GM23248 (cell line): Measurements from ENCODE around the gene CDC42SE1. TPM values are rescaled to one million over a fixed set of nuclear protein-coding genes. Genes with fewer than 3 reads are reported as not detected.
A peak's percentile ranks its signal among the peaks of the same experiment; 100 is the strongest.

Experiments used
- DNase-seq: peaks from one replicate; pipeline ENCODE4 v3.0.0-alpha.2; 2015
- H2AFZ ChIP-seq: fragments of 200-600 bp; sonication (generic); 2 replicates; pipeline ENCODE4 v1.6.1; 2016; ENCODE audit warnings: antibody characterized with exemption
- H3F3A ChIP-seq: fragments of 200-600 bp; sonication (generic); 2 replicates; pipeline ENCODE4 v1.6.1; 2016; ENCODE audit warnings: mild to moderate bottlenecking, antibody characterized with exemption, mixed run types; ENCODE audit not compliant: insufficient read depth
- H3K27ac ChIP-seq: fragments of 200-600 bp; sonication (generic); 2 replicates; pipeline ENCODE4 v1.5.1; 2016; ENCODE audit warnings: mild to moderate bottlenecking
- H3K27me3 ChIP-seq: fragments of 200-600 bp; sonication (generic); replicated peaks from 2 replicates; pipeline ENCODE4 v1.6.1; 2016; ENCODE audit warnings: mild to moderate bottlenecking; ENCODE audit not compliant: insufficient read depth
- H3K36me3 ChIP-seq: fragments of 200-600 bp; sonication (generic); 2 replicates; pipeline ENCODE4 v1.6.1; 2016; ENCODE audit warnings: low read depth, mild to moderate bottlenecking
- H3K4me1 ChIP-seq: fragments of 200-600 bp; sonication (generic); 2 replicates; pipeline ENCODE4 v1.6.1; 2016; ENCODE audit warnings: mild to moderate bottlenecking; ENCODE audit not compliant: insufficient read depth
- H3K4me2 ChIP-seq: fragments of 200-600 bp; sonication (generic); one replicate; pipeline ENCODE4 v1.6.1; 2016; ENCODE audit warnings: mild to moderate bottlenecking; ENCODE audit not compliant: unreplicated experiment
- H3K4me3 ChIP-seq: fragments of 200-600 bp; sonication (generic); 2 replicates; pipeline ENCODE4 v1.5.1; 2016; ENCODE audit warnings: mild to moderate bottlenecking
- H3K79me2 ChIP-seq: fragments of 200-600 bp; sonication (generic); 2 replicates; pipeline ENCODE4 v1.6.1; 2016; ENCODE audit warnings: mild to moderate bottlenecking; ENCODE audit not compliant: insufficient read depth
- H3K9ac ChIP-seq: fragments of 200-600 bp; sonication (generic); 2 replicates; pipeline ENCODE4 v1.6.1; 2016; ENCODE audit warnings: mild to moderate bottlenecking
- H3K9me2 ChIP-seq: fragments of 200-600 bp; sonication (generic); 2 replicates; pipeline ENCODE4 v1.6.1; 2016; ENCODE audit warnings: mixed run types, mild to moderate bottlenecking, moderate library complexity; ENCODE audit not compliant: insufficient read depth
- H3K9me3 ChIP-seq: fragments of 200-600 bp; sonication (generic); one replicate; pipeline ENCODE4 v1.6.1; 2017; ENCODE audit warnings: low read depth
- H4K20me1 ChIP-seq: fragments of 200-600 bp; sonication (generic); 2 replicates; pipeline ENCODE4 v1.6.0; 2016; ENCODE audit not compliant: insufficient read depth
- EZH2 ChIP-seq: fragments of 200-600 bp; sonication (generic); IDR thresholded peaks from 2 replicates; pipeline ENCODE4 v1.6.1; 2018; ENCODE audit warnings: antibody characterized with exemption, mild to moderate bottlenecking; ENCODE audit not compliant: insufficient read depth, poor library complexity, severe bottlenecking
- EZH2phosphoT487 ChIP-seq: fragments of 200-600 bp; sonication (generic); IDR thresholded peaks from 2 replicates; pipeline ENCODE4 v1.6.1; 2018; ENCODE audit warnings: antibody characterized with exemption, moderate library complexity, mild to moderate bottlenecking, low read depth; ENCODE audit not compliant: insufficient read depth
- WGBS, 2 experiments: methylation state at CpG; one replicate each; pipeline ENCODE4 v1.1.6; 2015 to 2017; ENCODE audit warnings: low lambda C conversion rate in 2 of 2, low coverage in 1 of 2; ENCODE audit errors: missing lambda C conversion rate in 2 of 2; 5-methylcytosine and 5-hydroxymethylcytosine counted together
- in situ Hi-C: fragments of 300-500 bp; cut with MboI; formaldehyde crosslinking; loops from 2 replicates; pipeline ENCODE4 v1.15.0; 2020
- polyA plus RNA-seq: library from polyadenylated mRNA; unstranded; fragments of >200 nt; fragmentation: Nextera tagmentation; extraction: Ambion mirVana; gene quantifications from 2 replicates; pipeline ENCODE4 v1.2.1, GENCODE V29; 2016
- total RNA-seq: library from RNA; depleted of rRNA; stranded (reverse); fragments of >200 nt; shearing (Covaris generic); gene quantifications from 2 replicates; pipeline ENCODE4 v1.2.3, GENCODE V29; 2014

CDC42SE1 gene
- total and polyA plus RNA-seq, 2 experiments from 2014 or later = 18.2 to 52.2 TPM

DNA sequence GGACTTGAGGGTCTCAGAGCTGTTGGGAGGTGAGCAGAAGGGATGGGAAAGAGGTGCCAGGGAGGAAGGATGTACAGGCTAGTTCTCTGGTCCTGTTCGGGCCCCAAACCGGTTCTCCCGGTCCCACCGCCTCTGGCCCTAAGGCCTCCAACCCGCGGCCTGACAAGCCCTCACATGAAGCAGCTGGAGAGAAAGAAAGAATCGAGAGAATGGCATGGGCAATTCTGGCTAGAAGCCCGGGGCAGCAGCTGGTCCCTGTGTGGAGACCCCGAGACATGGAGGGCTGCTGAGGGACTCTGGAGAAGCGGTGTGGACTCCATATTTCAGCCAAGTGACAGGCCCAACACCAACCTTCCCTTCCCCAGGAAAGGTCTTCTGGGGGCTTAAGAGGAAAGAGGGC lies 730 bp downstream of the CDC42SE1 start:
- TF ChIP-seq EZH2 (no peak), EZH2phosphoT487 (no peak)
- 0 to 1% methylated on average over 10 of the region's 10 CpGs for WGBS, 2 experiments
- H3K27ac ChIP-seq = peak overlapping the region; percentile 74
- DNase-seq = peak; percentile 52
- H3K4me2 ChIP-seq = peak overlapping the region; percentile 97
- H4K20me1 ChIP-seq = peaks cover 4% of the 10 kb centered on the region; the same call in 1 of the 2 replicates
- no peaks in the 10 kb centered on the region for H3K27me3 ChIP-seq
- peaks cover 46% of the 10 kb centered on the region for H3K4me1 ChIP-seq
- peak overlapping the region; percentile 92 for H3K9ac ChIP-seq
- peak overlapping the region; percentile 90 for H3K4me3 ChIP-seq
- H3F3A ChIP-seq = peaks cover 32% of the 10 kb centered on the region
- H2AFZ ChIP-seq = 0 out of 2 replicates have a peak overlapping the region, but pooled peaks have one; percentile 91
- H3K79me2 ChIP-seq = peaks cover 92% of the 10 kb centered on the region
- H3K36me3 ChIP-seq = peaks cover 23% of the 10 kb centered on the region
- H3K9me3 ChIP-seq = no peaks in the 10 kb centered on the region
- in situ Hi-C loops = no loop called here
- no peaks in the 10 kb centered on the region for H3K9me2 ChIP-seq

DNA sequence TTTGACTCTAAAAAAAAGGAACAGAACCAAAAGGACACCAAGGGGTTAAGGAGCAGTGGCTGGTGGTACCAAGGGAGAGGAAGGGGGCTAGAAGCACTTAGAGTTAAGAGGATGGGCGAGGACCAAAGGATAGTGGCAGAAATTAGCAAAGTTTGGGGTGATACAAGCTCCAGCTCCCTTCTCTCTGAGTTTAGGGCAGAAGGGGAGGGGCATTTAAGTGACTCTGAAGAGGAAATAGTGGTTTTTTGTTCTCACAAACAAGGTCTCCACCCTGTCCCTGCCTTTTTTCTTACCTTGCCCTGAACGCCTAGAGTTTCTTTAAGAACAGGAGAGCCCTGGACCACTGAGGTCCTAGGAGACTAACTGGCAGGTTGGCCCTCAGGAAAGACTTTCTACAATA lies 3.3 kb downstream of the CDC42SE1 start:
- WGBS, 2 experiments = 72 to 73% methylated on average over 2 of the region's 2 CpGs
- in situ Hi-C loops = no loop called here

DNA sequence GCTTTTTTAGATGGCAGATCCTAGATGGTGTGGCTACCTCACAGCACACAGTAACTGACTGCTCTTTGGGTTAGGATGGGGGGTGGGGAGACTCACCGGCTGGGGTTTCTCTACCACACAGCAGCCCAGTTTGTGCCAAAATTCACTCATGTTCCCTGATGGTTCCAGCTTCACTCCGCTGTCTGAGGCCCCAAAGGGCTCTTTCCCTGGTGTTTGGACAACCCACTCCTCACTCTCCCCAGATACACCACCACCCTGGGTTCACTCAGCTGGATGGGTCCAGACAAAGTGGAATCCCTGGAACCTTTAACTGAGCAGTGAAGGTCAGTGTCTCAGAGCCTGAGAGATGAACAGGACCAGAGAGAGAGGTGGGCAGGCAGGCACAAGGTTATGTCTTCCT lies 3.8 kb downstream of the CDC42SE1 start:
- Histone ChIP-seq H3K9me3 (no peaks in the 10 kb centered on the region), H3K79me2 (peaks cover 73% of the 10 kb centered on the region), H3K4me1 (peaks cover 25% of the 10 kb centered on the region), H3K27ac (no peak overlapping the region), H3F3A (peaks cover 58% of the 10 kb centered on the region), H3K9me2 (no peaks in the 10 kb centered on the region), H3K9ac (peak overlapping the region; percentile 92), H3K4me2 (peak overlapping the region; percentile 97), H4K20me1 (peaks cover 4% of the 10 kb centered on the region; the same call in 1 of the 2 replicates), H2AFZ (no peak overlapping the region), H3K36me3 (peaks cover 52% of the 10 kb centered on the region), H3K4me3 (no peak overlapping the region), H3K27me3 (no peaks in the 10 kb centered on the region)
- TF ChIP-seq EZH2 = no peak
- TF ChIP-seq EZH2phosphoT487 = no peak
- in situ Hi-C loops = no loop called here
- WGBS, 2 experiments = 36 to 67% methylated on average over 1 to 2 of the region's 2 CpGs
- no peak for DNase-seq

More for the DNA sequence above, 3.3 kb downstream of the CDC42SE1 start:
- H3K9me2 ChIP-seq = no peaks in the 10 kb centered on the region
- no peaks in the 10 kb centered on the region for H3K27me3 ChIP-seq
- H3F3A ChIP-seq = peaks cover 52% of the 10 kb centered on the region
- no peak for TF ChIP-seq EZH2
- no peak for TF ChIP-seq EZH2phosphoT487
- peaks cover 4% of the 10 kb centered on the region; the same call in 1 of the 2 replicates for H4K20me1 ChIP-seq
- H3K4me3 ChIP-seq = peak overlapping the region; percentile 90
- H3K9me3 ChIP-seq = no peaks in the 10 kb centered on the region
- peak overlapping the region; percentile 5; the same call in 1 of the 2 replicates for H3K27ac ChIP-seq
- peak; percentile 28 for DNase-seq
- H3K36me3 ChIP-seq = peaks cover 47% of the 10 kb centered on the region
- peak overlapping the region; percentile 92 for H3K9ac ChIP-seq
- H3K79me2 ChIP-seq = peaks cover 79% of the 10 kb centered on the region
- peak overlapping the region; percentile 97 for H3K4me2 ChIP-seq
- no peak overlapping the region for H2AFZ ChIP-seq
- peaks cover 31% of the 10 kb centered on the region for H3K4me1 ChIP-seq

DNA sequence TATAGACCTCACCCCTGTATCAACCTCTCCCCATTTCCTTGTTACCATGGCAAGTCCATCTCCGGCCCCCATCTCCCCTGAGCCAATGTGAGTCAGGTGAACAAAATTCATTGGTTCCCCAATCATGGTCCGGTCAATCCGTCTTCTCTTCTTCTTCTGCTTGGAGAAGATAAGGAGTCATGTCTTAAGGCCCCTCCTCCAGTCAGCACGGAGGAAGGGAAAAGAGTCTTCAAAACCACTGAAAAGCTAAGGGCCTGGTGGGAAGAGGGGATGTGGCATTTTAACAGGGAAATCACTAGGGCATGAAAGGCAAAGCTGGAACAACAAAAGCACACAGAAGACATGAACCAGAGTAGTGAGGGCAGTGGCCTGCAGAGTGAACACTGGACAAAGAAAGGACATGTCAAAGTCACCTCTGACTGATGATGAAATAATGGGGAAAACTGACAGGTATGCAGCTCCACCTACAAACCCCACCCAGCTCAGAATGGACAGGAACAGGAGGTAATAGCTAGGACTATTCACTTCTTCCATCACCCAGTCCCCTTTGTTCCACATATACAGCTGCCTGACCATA lies 4.4 kb downstream of the CDC42SE1 start:
- peaks cover 68% of the 10 kb centered on the region for H3K79me2 ChIP-seq
- no peaks in the 10 kb centered on the region for H3K27me3 ChIP-seq
- no peak overlapping the region; the same call in 1 of the 2 replicates for H3K9ac ChIP-seq
- no peaks in the 10 kb centered on the region for H3K9me2 ChIP-seq
- DNase-seq = no peak
- H3K4me2 ChIP-seq = no peak overlapping the region
- no peak overlapping the region for H3K27ac ChIP-seq
- peaks cover 63% of the 10 kb centered on the region for H3F3A ChIP-seq
- H4K20me1 ChIP-seq = peaks cover 4% of the 10 kb centered on the region; the same call in 1 of the 2 replicates
- no peak overlapping the region for H3K4me3 ChIP-seq
- in situ Hi-C loops = no loop called here
- WGBS, 2 experiments = 94 to 99% methylated on average over 4 of the region's 4 CpGs
- TF ChIP-seq EZH2phosphoT487 (no peak), EZH2 (no peak)
- no peaks in the 10 kb centered on the region for H3K9me3 ChIP-seq
- peaks cover 53% of the 10 kb centered on the region for H3K36me3 ChIP-seq
- H3K4me1 ChIP-seq = peaks cover 24% of the 10 kb centered on the region
- H2AFZ ChIP-seq = no peak overlapping the region
